ENCODE data around the gene RSPO4. TPM values are rescaled to one million over a fixed set of nuclear protein-coding genes. Genes with fewer than 3 reads are reported as not detected.
A peak's percentile ranks its signal among the peaks of the same experiment; 100 is the strongest.

The RSPO4 gene
- total and polyA plus RNA-seq, 2 of the 13 experiments (the other 11 are each of a cell fraction or from before 2014, with no cell fraction given), result not detected

- TF ChIP-seq ZNF407 (CRISPR knock-in tag; IDR thresholded peaks at IDR 0.05; ENCODE audit: not compliant biosample characterization) (peak; percentile 50), HNRNPL (IDR thresholded peaks at IDR 0.05; ENCODE audit: low read depth, low read length) (no peak), ZNF318 (CRISPR knock-in tag; IDR thresholded peaks at IDR 0.05) (peak; percentile 81; the same call in 1 of the 2 replicates), ZSCAN21 (CRISPR knock-in tag; IDR thresholded peaks at IDR 0.05; ENCODE audit: borderline replicate concordance) (no peak), ZNF225 (CRISPR knock-in tag; IDR thresholded peaks at IDR 0.05) (peak; percentile 58; the same call in 1 of the 2 replicates), THAP7 (CRISPR knock-in tag; IDR thresholded peaks at IDR 0.05) (0 out of 2 replicates have a peak, but pooled peaks have one; percentile 79), ZNF660 (CRISPR knock-in tag; IDR thresholded peaks at IDR 0.05; ENCODE audit: borderline replicate concordance, low read depth) (no peak), DPF2 (CRISPR knock-in tag; IDR thresholded peaks at IDR 0.05; ENCODE audit: borderline replicate concordance, low read depth) (0 out of 2 replicates have a peak, but pooled peaks have one; percentile 34), ARNT2 (CRISPR knock-in tag; IDR thresholded peaks at IDR 0.05; ENCODE audit: low read depth) (peak; percentile 42; the same call in 1 of the 2 replicates)
Observed at GRCh38 chr20:956330-956951, 45.7 kb downstream of the RSPO4 start (continued).
